GM21390 (cell line): ENCODE data around the gene COX6B1.
"Not testable (repeated sequence)": the region's sequence is repeated elsewhere in the genome, so short reads cannot be mapped to it uniquely, and the experiment has no call there.

ENCODE experiments used
- ATAC-seq: cut with Tn5 transposase; IDR thresholded peaks from one replicate; pipeline ENCODE4 v1.9.1; 2021; ENCODE audit not compliant: unreplicated experiment

The COX6B1 gene

DNA sequence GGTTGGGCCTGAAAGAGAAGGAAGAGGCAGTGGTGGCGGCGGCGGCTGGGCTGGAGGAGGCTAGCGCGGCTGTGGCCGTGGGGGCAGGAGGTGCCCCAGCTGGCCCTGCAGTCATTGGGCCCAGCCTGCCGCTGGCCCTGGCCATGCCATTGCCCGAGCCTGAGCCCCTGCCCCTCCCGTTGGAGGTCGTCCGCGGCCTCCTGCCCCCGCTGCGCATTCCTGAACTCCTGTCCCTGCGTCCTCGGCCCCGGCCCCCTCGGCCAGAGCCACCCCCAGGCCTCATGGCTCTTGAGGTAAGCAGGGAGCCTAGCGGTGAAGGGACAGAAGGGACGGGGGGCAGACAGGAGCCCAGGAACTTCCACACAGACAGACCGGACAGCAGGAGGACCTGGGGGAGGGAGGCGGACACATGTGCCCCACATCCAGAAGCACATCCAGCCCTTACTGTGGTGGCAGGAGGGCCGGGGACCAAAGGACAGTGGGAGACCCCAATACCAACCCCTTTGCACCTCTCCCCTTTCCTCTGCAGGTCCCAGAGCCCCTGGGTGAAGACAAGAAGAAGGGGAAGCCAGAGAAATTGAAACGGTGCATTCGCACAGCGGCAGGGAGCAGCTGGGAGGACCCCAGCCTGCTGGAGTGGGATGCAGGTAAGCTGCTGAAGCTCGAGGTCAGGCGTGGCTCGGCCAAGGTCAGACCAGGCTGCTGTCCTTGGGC, 14.2 kb upstream of the COX6B1 start:
- no peak for ATAC-seq

DNA sequence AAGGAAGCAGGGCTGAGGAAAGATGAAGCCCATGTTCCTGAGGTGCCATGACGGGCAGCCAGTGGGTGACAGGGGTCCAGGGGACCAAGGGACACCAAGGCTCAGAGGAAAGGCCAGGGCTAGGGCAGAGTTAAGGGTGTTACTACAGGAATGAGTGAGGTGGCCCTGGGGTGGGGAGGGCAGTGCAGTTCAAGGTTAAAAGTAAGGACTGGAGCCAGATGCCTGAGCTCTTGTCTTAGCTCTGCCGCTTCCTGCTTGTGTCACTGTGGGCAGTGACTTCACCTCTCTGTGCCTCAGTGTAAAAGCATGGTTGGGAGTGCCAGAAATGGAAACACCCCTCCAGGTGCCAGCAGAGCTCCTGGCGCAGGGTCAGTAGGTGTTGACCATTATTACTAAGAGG, 11.5 kb upstream of the COX6B1 start:
- ATAC-seq: no peak

DNA sequence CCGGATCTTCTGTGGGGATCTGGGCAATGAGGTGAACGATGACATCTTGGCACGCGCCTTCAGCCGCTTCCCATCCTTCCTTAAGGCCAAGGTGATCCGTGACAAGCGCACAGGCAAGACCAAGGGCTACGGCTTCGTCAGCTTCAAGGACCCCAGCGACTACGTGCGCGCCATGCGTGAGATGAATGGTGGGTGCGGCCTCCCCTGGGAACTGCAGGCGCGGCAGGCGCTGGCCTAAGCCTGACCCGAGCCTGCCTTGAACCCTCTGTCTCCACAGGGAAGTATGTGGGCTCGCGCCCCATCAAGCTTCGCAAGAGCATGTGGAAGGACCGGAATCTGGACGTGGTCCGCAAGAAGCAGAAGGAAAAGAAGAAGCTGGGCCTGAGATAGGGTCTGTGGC, 11.0 kb upstream of the COX6B1 start:
- no peak for ATAC-seq

DNA sequence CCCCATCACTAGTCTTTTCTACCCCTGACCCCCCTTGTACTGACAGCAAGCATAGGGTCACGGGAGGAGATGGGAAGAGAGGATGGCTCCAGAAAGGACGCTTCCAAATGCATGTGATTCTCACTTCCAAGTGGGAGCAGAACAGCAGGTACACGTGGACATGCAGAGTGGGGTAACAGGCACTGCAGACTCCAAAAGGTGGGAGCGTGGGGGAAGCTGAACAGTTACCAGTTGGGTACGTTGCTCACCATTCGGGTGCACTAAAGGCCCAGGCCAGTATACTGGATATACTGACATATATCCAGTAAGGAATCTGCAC, 8.8 kb upstream of the COX6B1 start:
- no peak for ATAC-seq

DNA sequence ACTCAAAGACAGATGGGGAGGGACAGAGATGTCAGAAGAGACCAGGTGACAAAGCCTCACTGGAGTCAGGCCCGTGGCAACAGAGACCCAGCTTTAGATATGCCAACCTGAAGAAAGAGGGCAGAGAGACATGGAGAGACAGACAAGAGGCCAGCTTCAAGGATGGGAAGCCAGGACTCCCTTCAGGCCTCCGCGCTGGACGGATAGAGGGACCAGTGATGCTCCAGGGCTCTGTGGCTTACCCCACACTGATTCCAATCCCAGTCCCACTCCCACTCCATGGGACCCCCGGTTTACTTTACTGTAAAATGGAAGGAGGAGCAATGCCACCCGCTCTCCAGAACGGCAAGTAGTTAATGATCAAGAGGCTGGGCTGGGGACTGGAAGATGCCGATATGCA, 8.3 kb upstream of the COX6B1 start:
- no peak for ATAC-seq

DNA sequence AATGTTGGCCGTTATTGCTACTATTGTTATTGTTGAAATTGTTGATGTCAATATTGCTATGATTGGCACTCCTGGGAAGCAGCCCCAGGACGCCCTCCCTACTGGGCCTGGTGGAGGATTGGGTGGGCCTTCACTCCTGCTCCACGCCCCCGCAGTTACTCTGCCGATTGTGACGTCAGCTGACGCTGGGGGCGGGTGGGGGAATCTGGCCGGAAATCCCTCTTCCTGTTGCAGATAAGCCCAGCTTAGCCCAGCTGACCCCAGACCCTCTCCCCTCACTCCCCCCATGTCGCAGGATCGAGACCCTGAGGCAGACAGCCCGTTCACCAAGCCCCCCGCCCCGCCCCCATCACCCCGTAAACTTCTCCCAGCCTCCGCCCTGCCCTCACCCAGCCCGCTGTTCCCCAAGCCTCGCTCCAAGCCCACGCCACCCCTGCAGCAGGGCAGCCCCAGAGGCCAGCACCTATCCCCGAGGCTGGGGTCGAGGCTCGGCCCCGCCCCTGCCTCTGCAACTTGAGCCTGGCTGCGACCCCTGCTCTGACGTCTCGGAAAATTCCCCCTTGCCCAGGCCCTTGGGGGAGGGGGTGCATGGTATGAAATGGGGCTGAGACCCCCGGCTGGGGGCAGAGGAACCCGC, 6.5 kb upstream of the COX6B1 start, which contains the start of gene ETV2:
TSS of gene ETV2 (plus strand) at position 231 of the 637 bp plus-strand sequence. CDS start 716 bp downstream, outside the sequence.
- no peak for ATAC-seq

DNA sequence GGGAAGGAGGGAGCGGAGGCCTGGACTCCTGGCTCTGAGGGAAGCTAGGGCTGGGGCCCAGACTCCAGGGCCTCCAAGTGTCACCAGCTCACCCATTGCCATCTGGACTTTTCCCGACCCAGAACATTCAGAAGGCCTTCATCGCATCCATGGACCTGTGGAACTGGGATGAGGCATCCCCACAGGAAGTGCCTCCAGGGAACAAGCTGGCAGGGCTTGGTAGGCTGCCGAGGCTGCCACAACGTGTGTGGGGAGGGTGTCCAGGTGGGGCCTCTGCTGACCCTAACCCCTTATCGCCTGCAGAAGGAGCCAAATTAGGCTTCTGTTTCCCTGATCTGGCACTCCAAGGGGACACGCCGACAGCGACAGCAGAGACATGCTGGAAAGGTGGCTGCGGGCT, 5.8 kb upstream of the COX6B1 start:
- no peak for ATAC-seq

DNA sequence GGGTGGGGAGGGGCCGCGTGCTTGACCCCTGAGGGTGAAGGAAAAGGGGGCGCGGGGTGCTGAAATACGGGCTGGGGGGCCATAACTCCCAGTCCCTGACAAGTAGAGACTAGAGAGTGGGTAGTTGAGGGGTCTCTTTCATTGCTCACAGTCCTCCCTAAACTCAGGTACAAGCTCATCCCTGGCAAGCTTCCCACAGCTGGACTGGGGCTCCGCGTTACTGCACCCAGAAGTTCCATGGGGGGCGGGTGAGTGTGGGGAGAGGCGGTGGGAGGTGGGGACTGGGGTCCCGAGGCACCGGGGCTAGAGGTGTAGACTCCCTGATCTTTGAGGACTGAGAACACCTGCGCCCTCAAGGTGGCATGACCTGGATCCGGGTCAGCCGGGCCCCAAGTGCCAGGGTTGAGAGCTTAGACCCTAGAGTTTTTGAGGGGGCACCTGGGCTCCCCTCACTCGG, 5.3 kb upstream of the COX6B1 start:
- ATAC-seq: no peak

DNA sequence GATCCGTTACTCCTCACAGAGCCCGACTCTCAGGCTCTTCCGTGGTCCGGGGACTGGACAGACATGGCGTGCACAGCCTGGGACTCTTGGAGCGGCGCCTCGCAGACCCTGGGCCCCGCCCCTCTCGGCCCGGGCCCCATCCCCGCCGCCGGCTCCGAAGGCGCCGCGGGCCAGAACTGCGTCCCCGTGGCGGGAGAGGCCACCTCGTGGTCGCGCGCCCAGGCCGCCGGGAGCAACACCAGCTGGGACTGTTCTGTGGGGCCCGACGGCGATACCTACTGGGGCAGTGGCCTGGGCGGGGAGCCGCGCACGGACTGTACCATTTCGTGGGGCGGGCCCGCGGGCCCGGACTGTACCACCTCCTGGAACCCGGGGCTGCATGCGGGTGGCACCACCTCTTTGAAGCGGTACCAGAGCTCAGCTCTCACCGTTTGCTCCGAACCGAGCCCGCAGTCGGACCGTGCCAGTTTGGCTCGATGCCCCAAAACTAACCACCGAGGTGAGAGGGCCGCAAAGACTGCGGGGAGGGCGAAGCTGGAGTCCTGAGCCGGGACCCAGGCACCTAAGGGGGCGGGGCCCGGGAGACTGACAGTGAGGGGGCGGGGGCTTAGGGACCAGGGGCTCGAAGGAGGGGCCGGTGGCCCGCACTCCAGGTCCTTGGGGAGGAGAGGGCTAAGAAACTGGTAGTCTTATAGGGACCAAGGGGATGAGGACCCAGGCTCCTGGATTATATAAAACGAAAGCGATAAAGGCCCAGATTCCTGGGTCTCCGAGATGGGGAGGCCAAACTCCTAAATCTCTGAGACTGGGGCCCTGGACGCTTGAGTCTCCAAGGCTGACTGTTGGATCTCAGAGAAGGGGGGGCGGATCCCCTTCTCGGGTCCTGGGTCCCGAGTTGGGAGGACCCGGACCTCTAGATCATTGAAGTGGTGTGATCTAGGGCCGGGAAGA, 4.6 kb upstream of the COX6B1 start:
- ATAC-seq: peak; percentile 31

DNA sequence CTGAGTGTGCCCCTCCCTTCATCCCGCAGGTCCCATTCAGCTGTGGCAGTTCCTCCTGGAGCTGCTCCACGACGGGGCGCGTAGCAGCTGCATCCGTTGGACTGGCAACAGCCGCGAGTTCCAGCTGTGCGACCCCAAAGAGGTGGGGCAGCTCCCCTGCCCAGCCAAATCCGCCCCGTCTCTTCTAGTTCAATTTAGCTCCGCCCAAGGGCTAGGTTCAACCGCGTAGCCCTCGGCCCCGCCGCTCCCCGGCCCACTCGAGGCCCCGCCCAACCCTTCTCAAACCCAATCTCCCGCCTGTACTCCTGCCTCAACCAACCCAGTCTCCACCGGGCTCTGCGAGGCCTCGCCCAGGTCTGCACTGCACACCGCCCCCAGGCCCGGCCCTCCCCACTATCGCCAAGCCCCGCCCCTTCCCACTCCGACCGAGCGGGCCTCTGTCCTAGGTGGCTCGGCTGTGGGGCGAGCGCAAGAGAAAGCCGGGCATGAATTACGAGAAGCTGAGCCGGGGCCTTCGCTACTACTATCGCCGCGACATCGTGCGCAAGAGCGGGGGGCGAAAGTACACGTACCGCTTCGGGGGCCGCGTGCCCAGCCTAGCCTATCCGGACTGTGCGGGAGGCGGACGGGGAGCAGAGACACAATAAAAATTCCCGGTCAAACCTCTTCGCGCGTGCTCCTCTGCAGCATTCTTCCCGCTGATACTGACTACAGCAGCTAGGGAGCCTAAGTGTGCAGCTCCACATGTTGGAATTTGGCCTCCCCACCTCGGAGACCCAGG, 3.7 kb upstream of the COX6B1 start:
- peak; percentile 68 for ATAC-seq

DNA sequence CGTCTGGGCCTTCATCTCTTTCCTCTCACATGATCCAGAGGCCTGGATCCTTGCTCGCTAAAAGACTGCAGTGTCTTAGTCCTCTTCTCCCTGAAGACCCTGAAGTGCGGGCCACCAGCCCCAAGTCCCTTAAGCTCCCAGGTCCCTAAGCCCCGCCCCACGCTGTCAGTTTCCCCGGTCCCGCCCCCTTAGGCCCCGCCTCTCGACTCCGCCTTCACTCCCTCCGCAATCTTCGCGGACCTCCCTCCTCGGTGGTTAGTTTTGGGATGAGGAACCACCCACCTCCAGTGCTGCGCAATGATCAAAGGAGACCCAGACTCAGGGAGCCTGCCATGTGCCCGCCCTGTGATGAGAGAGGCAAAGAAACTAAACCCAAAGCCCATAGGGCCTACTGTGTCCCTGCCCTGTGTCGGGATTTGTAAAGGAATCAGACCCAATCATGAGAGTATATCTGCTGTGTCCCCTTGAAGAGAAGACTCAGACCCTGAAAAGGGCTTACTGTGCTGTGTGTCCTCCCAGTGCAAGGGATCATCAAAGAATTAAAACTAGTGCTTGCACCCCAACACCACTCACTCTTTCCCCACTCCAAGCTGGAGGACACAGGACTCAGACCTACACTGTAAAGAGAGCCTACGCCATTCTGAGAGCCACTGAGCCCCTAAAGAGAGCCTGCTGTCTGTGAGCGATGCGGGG, 3.0 kb upstream of the COX6B1 start:
- ATAC-seq: no peak

DNA sequence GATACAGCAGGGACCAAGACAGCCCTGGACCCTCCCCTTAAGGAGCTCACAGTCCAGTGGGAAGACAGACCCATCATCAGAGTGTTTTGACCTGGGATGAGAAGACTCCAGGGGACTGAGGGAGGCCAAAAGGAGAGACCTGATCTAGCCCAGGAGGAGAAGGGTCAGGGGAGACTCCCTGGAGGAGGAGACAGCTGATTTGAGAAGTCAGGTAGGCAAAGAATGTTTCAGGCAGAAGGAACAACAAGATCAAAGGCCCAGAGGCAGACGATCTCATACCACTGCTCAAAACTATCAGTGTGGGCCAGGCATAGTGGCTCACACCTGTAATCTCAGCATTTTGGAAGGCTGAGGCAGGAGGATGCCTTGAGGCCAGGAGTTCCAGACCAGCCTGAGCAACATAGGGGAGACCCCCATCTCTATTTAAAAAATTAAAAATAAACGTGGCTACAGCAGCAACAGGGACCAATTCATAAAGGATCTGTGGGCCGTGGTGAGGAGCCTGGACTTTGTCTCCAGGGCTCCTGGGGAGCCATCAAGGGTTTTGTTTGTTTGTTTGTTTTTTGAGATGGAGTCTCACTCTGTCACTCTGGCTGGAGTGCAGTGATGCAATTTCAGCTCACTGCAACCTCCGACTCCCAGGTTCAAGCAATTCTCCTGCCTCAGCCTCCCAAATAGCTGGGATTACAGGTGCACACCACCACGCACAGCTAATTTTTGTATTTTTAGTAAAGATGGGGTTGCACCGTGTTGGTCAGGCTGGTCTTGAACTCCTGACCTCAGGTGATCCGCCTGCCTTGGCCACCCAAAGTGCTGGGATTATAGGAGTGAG, 2.2 kb upstream of the COX6B1 start:
- ATAC-seq: no peak

DNA sequence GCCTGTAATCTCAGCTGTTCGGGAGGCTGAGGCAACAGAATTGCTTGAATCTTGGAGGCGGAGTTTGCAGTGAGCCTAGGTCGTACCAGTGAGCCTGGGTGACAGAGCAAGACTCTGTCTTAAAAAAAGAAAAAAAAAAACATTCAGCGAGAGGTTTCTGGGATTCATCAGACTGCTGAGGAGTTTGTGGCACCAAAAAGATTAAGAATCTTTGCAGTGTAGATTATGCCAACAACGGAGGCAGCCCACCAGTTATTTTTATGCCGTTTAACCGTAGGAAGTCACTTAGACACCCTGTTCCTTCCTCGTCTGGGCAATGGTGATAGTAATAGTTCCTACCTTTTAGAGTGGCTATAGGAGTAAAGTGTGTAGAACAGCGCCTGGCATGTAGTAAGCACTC, 2.5 kb downstream of the COX6B1 start:
- ATAC-seq: no peak

DNA sequence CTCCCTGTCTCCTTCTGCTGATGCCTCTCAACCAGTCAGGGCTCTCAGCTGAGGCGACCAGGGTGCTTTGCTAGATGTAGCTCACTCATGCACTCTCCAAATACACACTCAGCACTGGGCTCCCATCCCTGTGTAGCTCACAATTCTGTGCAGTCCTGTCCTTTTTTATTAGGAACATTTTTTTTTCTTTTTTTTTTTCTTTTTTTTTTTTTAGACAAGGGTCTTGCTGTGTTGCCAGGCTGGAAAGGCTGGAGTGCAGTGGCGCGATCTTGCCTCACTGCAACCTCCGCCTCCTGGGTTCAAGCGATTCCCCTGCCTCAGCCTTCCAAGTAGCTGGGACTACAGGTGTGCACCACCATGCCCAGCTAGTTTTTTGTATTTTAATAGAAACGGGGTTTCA, 6.7 kb downstream of the COX6B1 start:
- ATAC-seq: not testable (repeated sequence)

DNA sequence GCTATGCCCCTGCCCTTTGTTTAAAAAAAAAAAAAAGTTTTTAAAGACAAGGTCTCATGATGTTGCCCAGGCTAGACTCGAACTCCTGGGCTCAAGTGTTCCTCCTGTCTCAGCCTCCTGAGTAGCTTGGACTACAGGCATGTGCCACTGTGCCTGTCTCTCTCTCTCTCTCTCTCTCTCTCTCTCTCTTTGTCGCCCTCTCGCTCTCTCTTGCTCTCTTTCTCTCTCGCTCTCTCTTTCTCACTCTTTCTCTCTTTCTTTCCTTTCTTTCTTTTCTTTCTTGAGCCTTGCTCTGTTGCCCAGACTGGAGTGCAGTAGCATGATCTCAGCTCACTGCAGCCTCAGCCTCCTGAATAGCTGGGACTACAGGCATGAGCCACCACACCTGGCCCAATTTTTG, 7.5 kb downstream of the COX6B1 start:
- ATAC-seq: no peak

DNA sequence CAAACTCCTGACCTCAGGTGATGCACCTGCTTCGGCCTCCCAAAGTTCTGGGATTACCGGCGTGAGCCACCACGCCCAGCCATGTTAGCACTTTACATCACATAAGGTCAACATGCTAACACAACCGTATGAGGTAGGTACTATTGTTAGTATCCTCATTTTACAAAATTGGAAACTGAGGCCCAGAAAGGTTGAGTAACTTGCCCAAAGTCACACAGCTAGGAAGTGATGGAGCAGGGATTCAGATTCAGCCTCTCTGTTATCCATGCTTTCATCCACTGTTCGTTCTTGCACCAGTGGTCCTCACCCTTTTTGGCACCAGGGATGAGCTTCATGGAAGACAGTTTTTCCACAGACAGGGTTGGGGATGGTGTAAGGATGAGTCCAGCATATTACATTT, 8.6 kb downstream of the COX6B1 start:
- no peak for ATAC-seq

DNA sequence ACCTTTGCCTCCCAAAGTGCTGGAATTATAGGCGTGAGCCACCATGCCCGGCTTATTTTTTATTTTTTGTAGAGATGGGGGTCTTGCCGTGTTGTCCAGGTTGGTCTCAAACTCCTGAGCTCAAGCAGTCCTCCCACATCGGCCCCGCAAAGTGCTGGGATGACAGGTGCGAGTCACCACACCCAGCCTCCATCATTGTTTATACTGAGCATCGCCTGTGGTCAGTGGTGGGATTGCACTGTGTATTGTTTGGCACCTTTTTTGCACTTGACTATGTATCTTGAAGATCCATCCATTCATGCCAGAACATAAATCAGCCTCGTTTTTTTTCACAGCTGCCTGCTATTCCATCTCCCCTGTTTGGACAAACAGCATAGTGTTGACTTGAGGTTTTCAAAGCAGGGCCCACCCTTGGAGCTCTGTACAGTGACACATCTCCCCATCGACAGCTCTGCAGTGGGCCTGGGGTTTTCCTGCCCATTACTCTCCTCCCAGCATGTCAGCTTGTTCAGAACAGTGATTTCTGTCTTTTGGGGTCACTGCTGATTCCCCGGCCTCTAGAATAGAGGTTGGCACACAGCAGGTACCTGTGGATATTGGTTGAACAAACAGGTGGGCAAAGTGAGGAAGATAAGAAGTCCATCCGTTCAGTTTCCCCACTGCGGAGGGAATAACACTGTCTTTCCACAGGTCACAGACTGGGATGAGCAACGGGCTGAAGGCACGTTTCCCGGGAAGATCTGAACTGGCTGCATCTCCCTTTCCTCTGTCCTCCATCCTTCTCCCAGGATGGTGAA, 10.0 kb downstream of the COX6B1 start:
- no peak for ATAC-seq

DNA sequence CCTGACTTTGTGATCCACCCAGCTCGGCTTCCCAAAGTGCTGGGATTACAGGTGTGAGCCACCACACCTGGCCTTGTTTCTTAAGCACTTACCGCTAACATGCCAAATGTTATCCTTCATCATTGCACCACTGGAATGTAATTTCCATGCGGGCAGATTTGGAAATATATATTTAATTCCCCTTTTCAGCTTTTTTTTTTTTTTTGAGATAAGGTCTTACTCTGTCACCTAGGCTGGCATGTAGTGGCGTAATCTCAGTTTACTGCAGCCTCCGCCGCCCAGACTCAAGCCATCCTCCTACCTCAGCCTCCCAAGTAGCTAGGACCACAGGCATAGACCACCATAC, 13.8 kb downstream of the COX6B1 start:
- ATAC-seq: no peak

DNA sequence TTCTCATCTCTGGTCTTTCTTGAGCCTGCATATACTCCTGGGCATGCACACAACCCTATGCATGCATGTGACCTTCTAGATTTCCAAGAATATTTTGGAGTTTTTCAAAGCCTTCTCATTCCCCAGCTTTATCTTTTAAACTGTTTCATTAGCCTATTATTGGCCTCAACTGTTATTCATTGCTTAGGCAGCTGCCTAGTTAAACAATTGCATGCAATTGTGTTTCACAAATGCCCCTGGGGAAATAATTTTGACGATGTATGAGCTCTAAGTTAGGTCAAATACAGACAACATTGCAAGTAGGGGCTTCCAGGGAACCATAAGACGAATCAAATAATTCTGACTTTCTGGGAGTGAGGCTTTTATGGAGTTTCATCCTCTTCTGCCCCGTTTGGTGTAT, 15.9 kb downstream of the COX6B1 start:
- ATAC-seq: no peak
